ENCODE data around the gene TXNRD1.

The TXNRD1 gene

GRCh38 chr12:104340925-104341611, 125.5 kb downstream of the TXNRD1 start:
- Histone ChIP-seq H3K27ac (ENCODE audit: low read length) (no peak overlapping the region), H3K9ac (ENCODE audit: low read depth, low read length) (no peak overlapping the region), H3K27me3 (ENCODE audit: insufficient read depth, low read length) (no peaks in the 10 kb centered on the region), H3K4me1 (ENCODE audit: insufficient read depth, low read length) (no peaks in the 10 kb centered on the region), H3K36me3 (ENCODE audit: insufficient read depth, low read depth, low read length) (peaks cover 86% of the 10 kb centered on the region), H3K4me3 (ENCODE audit: low read length) (no peak overlapping the region), H3K9me3 (ENCODE audit: insufficient read depth, low read depth, low read length) (no peaks in the 10 kb centered on the region)

DNA sequence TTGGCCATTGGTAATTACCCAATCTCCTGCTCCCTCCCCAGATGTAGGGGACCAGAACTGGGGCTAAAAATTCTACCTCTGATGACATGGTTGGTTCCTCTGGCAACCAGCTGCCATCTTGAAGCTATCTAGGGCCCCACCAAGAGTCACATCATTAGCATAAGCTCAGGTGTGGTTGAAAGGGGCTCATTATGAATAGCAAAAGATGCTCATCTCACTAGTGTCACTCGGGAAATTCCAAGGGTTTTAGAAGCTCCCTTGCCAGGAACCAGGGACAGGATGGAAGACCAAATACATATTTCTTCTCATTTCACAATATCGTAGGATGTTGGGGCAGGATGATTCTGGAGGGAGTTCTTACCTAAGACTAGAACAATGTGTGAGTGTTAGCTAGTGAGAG, 126.6 kb downstream of the TXNRD1 start:
- H3K4me3 ChIP-seq (ENCODE audit: low read length): no peak overlapping the region
- H3K4me1 ChIP-seq (ENCODE audit: insufficient read depth, low read length): no peaks in the 10 kb centered on the region
- H3K36me3 ChIP-seq (ENCODE audit: insufficient read depth, low read depth, low read length): peaks cover 82% of the 10 kb centered on the region
- no peaks in the 10 kb centered on the region for H3K27me3 ChIP-seq (ENCODE audit: insufficient read depth, low read length)
- no peak overlapping the region for H3K27ac ChIP-seq (ENCODE audit: low read length)
- no peaks in the 10 kb centered on the region for H3K9me3 ChIP-seq (ENCODE audit: insufficient read depth, low read depth, low read length)
- H3K9ac ChIP-seq (ENCODE audit: low read depth, low read length): no peak overlapping the region

- peaks cover 84% of the 10 kb centered on the region for H3K36me3 ChIP-seq (ENCODE audit: insufficient read depth, low read depth, low read length)
- no peak overlapping the region for H3K27ac ChIP-seq (ENCODE audit: low read length)
- H3K9ac ChIP-seq (ENCODE audit: low read depth, low read length): no peak overlapping the region
These were observed 127.2 kb downstream of the TXNRD1 start for GRCh38 chr12:104342635-104343249.

DNA sequence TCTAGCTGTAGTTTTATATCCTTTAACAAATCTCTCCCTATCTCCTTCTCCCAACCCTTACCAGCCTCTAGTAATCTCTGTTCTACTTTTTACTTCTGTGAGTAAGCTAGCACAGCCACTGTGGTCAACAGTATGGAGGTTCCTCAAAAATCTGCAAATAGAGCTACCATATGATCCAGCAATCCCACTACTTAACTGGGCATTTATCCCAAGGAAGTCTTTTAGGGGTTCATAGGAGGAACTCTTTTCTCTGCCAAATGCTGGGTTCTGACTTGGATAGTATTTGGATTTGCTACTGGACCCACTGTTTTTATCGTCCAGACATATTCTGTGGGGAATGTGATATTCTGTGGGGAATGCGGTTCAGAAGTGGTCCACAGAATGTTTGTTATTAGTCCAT, 129.1 kb downstream of the TXNRD1 start:
- Histone ChIP-seq H3K9me3 (ENCODE audit: insufficient read depth, low read depth, low read length) (no peaks in the 10 kb centered on the region), H3K4me1 (ENCODE audit: insufficient read depth, low read length) (no peaks in the 10 kb centered on the region), H3K36me3 (ENCODE audit: insufficient read depth, low read depth, low read length) (peaks cover 87% of the 10 kb centered on the region), H3K27me3 (ENCODE audit: insufficient read depth, low read length) (no peaks in the 10 kb centered on the region), H3K4me3 (ENCODE audit: low read length) (no peak overlapping the region), H3K27ac (ENCODE audit: low read length) (no peak overlapping the region), H3K9ac (ENCODE audit: low read depth, low read length) (no peak overlapping the region)

More at GRCh38 chr12:104342635-104343249, 127.2 kb downstream of the TXNRD1 start:
- no peak overlapping the region for H3K4me3 ChIP-seq (ENCODE audit: low read length)
- H3K4me1 ChIP-seq (ENCODE audit: insufficient read depth, low read length): no peaks in the 10 kb centered on the region
- H3K27me3 ChIP-seq (ENCODE audit: insufficient read depth, low read length): no peaks in the 10 kb centered on the region
- H3K9me3 ChIP-seq (ENCODE audit: insufficient read depth, low read depth, low read length): no peaks in the 10 kb centered on the region

DNA sequence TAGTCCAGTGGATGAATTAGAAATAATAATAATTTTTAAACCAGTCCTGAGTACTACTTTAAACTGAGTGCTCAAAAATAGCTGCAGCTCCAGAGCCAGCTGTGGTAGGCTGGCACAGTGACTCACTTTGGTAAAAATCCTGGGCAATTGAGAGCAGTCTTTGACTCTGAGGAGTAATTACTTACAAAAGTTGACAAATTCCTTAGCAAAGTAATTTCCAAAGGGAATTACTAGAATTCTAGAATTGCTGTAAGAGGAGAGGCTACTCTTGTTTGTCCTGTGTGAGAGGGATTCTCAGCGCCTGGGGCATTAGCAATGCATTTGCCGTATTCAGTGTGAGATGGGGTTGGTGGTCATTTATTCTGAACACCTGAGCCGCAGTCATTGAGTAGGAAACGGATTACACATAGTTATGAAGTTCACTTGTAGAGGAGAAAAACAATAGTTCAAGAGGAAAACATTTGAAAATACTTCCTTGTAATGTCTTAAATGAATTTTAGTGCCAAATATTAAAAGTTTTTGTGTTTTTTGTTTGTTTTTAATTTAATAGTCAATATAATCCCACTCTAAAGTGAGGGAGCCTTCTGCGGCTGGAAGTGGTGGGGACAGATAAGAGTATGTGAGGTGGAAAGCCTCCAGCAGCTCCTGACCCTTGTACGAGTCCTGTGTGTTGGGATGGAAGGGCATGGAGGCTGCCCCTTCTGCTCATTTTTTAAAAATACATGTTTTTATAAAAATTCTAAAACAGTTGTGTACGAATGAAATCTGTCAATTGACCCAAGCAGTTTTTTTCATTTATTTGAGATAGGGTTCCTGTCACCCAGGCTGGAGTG, 129.9 kb downstream of the TXNRD1 start:
- no peak overlapping the region for H3K4me3 ChIP-seq (ENCODE audit: low read length)
- H3K4me1 ChIP-seq (ENCODE audit: insufficient read depth, low read length): peaks cover 2% of the 10 kb centered on the region
- no peaks in the 10 kb centered on the region for H3K27me3 ChIP-seq (ENCODE audit: insufficient read depth, low read length)
- no peaks in the 10 kb centered on the region for H3K9me3 ChIP-seq (ENCODE audit: insufficient read depth, low read depth, low read length)
- H3K36me3 ChIP-seq (ENCODE audit: insufficient read depth, low read depth, low read length): peaks cover 86% of the 10 kb centered on the region
- H3K9ac ChIP-seq (ENCODE audit: low read depth, low read length): no peak overlapping the region
- no peak overlapping the region for H3K27ac ChIP-seq (ENCODE audit: low read length)

DNA sequence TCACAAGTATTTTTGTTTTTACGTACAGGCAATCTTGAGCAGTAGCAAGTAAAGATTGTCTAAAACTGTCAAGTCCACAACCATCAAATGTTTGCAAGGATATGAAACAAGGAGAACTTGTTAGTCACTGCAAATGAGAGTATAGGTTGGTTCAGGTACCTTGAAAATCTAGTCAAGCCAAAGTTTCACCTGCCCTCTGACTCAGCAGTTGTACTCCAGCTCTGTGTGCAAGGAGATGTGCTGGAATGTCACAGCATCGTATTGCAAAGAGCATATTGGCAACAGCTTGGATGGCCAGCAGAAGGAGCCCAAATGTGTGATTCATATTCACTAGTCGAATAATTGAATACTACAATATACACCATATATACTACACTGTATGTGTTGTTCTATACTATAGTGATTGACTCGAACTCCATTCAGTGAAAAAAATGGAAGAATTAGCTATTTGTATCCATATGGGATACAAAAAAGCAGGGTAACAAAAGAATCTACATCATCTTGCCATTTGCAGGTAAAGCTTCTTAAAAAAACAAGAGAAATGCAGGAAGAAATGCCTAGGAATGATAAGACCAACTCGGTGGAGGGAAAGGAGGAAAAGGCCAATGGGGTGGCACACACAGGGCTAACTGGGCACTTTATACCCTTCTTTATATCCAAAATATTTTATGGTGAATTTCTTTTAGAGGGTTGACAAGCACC, 131.9 kb downstream of the TXNRD1 start:
- Histone ChIP-seq H3K27me3 (ENCODE audit: insufficient read depth, low read length) (no peaks in the 10 kb centered on the region), H3K27ac (ENCODE audit: low read length) (no peak overlapping the region), H3K9ac (ENCODE audit: low read depth, low read length) (no peak overlapping the region), H3K9me3 (ENCODE audit: insufficient read depth, low read depth, low read length) (no peaks in the 10 kb centered on the region), H3K36me3 (ENCODE audit: insufficient read depth, low read depth, low read length) (peaks cover 79% of the 10 kb centered on the region), H3K4me3 (ENCODE audit: low read length) (no peak overlapping the region), H3K4me1 (ENCODE audit: insufficient read depth, low read length) (peaks cover 21% of the 10 kb centered on the region)

DNA sequence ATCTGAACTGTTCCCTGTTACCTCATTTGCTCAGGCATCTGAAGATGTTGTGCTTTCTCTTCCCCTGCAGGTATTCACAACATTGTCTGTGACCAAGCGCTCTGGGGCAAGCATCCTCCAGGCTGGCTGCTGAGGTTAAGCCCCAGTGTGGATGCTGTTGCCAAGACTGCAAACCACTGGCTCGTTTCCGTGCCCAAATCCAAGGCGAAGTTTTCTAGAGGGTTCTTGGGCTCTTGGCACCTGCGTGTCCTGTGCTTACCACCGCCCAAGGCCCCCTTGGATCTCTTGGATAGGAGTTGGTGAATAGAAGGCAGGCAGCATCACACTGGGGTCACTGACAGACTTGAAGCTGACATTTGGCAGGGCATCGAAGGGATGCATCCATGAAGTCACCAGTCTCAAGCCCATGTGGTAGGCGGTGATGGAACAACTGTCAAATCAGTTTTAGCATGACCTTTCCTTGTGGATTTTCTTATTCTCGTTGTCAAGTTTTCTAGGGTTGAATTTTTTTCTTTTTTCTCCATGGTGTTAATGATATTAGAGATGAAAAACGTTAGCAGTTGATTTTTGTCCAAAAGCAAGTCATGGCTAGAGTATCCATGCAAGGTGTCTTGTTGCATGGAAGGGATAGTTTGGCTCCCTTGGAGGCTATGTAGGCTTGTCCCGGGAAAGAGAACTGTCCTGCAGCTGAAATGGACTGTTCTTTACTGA, 132.9 kb downstream of the TXNRD1 start:
- H3K27ac ChIP-seq (ENCODE audit: low read length): no peak overlapping the region
- H3K9me3 ChIP-seq (ENCODE audit: insufficient read depth, low read depth, low read length): no peaks in the 10 kb centered on the region
- H3K36me3 ChIP-seq (ENCODE audit: insufficient read depth, low read depth, low read length): peaks cover 78% of the 10 kb centered on the region
- H3K4me1 ChIP-seq (ENCODE audit: insufficient read depth, low read length): peaks cover 21% of the 10 kb centered on the region
- no peak overlapping the region for H3K9ac ChIP-seq (ENCODE audit: low read depth, low read length)
- H3K4me3 ChIP-seq (ENCODE audit: low read length): no peak overlapping the region
- H3K27me3 ChIP-seq (ENCODE audit: insufficient read depth, low read length): no peaks in the 10 kb centered on the region

- peaks cover 21% of the 10 kb centered on the region for H3K4me1 ChIP-seq (ENCODE audit: insufficient read depth, low read length)
These were observed 133.5 kb downstream of the TXNRD1 start for GRCh38 chr12:104348994-104349494.

GRCh38 chr12:104350211-104351056, 134.9 kb downstream of the TXNRD1 start:
- no peaks in the 10 kb centered on the region for H3K27me3 ChIP-seq (ENCODE audit: insufficient read depth, low read length)
- peaks cover 68% of the 10 kb centered on the region for H3K36me3 ChIP-seq (ENCODE audit: insufficient read depth, low read depth, low read length)
- H3K9ac ChIP-seq (ENCODE audit: low read depth, low read length): no peak overlapping the region
- no peaks in the 10 kb centered on the region for H3K9me3 ChIP-seq (ENCODE audit: insufficient read depth, low read depth, low read length)
- peaks cover 21% of the 10 kb centered on the region for H3K4me1 ChIP-seq (ENCODE audit: insufficient read depth, low read length)
- no peak overlapping the region for H3K4me3 ChIP-seq (ENCODE audit: low read length)
- H3K27ac ChIP-seq (ENCODE audit: low read length): no peak overlapping the region

More at GRCh38 chr12:104348994-104349494, 133.5 kb downstream of the TXNRD1 start:
- peaks cover 77% of the 10 kb centered on the region for H3K36me3 ChIP-seq (ENCODE audit: insufficient read depth, low read depth, low read length)
- H3K9ac ChIP-seq (ENCODE audit: low read depth, low read length): no peak overlapping the region
- no peaks in the 10 kb centered on the region for H3K27me3 ChIP-seq (ENCODE audit: insufficient read depth, low read length)
- H3K9me3 ChIP-seq (ENCODE audit: insufficient read depth, low read depth, low read length): no peaks in the 10 kb centered on the region
- H3K4me3 ChIP-seq (ENCODE audit: low read length): no peak overlapping the region
- H3K27ac ChIP-seq (ENCODE audit: low read length): no peak overlapping the region

Measured in iPS-20b (cell line).